Esophagus muscularis mucosa (tissue), 3 donors: Measurements from ENCODE around the gene RALGPS2.

Source experiments
- POLR2A ChIP-seq: fragments of 450-650 bp; IDR thresholded peaks from one replicate; pipeline ENCODE4 v1.6.1; 2017; ENCODE audit warnings: antibody characterized with exemption, moderate library complexity, mild to moderate bottlenecking, low read depth
- POLR2AphosphoS5 ChIP-seq, 2 donors: sonication (generic); formaldehyde crosslinking; IDR thresholded peaks; one replicate each; pipeline ENCODE4 v1.6.1; 2017; ENCODE audit warnings: antibody characterized with exemption in 2 of 2
- TF ChIP-seq, protein P1 (sequence below), 3 experiments: fragments of 200-600 bp in 2 of 3; fragments of 450-650 bp in 1 of 3; sonication (generic) in 2 of 3; IDR thresholded peaks; one replicate each; pipeline ENCODE4 v1.5.1; 2017 to 2019; ENCODE audit warnings: antibody characterized with exemption in 3 of 3, mild to moderate bottlenecking in 2 of 3, moderate library complexity in 1 of 3

DNA sequence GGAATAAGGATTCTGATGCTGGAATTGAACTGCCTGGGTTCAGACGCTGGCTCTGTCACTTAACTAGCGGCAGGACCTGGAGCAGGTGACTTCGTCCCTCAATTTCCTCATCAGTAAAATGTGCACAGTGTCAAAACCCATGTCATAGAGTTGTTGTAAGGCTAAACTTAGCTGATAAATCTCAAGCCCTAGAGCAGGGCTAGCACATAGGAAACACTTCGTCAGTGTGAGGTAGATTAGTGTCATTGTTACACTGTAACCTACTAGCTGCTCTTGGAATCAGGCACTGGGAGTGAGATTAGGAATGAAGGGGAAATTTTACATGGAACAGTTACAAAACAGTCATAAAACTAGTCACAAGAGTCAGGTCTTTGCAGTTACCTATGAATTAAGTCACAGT is 202.0 kb downstream of the RALGPS2 start:
- TF ChIP-seq POLR2AphosphoS5 (IDR thresholded peaks at IDR 0.05) (peak in 1 of 2 donors; percentile 11), POLR2A (no peak)
- TF ChIP-seq, protein P1, sequence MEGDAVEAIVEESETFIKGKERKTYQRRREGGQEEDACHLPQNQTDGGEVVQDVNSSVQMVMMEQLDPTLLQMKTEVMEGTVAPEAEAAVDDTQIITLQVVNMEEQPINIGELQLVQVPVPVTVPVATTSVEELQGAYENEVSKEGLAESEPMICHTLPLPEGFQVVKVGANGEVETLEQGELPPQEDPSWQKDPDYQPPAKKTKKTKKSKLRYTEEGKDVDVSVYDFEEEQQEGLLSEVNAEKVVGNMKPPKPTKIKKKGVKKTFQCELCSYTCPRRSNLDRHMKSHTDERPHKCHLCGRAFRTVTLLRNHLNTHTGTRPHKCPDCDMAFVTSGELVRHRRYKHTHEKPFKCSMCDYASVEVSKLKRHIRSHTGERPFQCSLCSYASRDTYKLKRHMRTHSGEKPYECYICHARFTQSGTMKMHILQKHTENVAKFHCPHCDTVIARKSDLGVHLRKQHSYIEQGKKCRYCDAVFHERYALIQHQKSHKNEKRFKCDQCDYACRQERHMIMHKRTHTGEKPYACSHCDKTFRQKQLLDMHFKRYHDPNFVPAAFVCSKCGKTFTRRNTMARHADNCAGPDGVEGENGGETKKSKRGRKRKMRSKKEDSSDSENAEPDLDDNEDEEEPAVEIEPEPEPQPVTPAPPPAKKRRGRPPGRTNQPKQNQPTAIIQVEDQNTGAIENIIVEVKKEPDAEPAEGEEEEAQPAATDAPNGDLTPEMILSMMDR (IDR thresholded peaks at IDR 0.05), result no peak
